Activated CD4-positive, alpha-beta T cell treated with anti-CD3 and anti-CD28 coated beads, Interleukin-2, Interleukin-4, amounts not matched to agents 100 ng/mL and 50 ng/mL, durations not matched to agents 16 hours and 8 hours (primary cell): Measurements from ENCODE around the gene NUDT14.
A peak's percentile ranks its signal among the peaks of the same experiment; 100 is the strongest.

Source experiments
- DNase-seq: peaks from one replicate; pipeline ENCODE4 v3.0.0-alpha.2; 2020; ENCODE audit warnings: low spot score

The NUDT14 gene

GRCh38 chr14:105180592-105181548, at the start of gene NUDT14:
NUDT14 (minus strand) TSS chr14:105181312; CDS start chr14:105181209, 103 bp downstream.
- peak; percentile 80 for DNase-seq

- DNase-seq: no peak
These were observed 48.1 kb upstream of the NUDT14 start for GRCh38 chr14:105229099-105229655.

GRCh38 chr14:105228562-105228961, 47.5 kb upstream of the NUDT14 start:
- no peak for DNase-seq

- DNase-seq: no peak
These were observed 46.2 kb upstream of the NUDT14 start for GRCh38 chr14:105227346-105227745.

GRCh38 chr14:105226198-105226597, 45.1 kb upstream of the NUDT14 start:
- DNase-seq: no peak

- DNase-seq: no peak
These were observed 43.9 kb upstream of the NUDT14 start for GRCh38 chr14:105224845-105225570.

GRCh38 chr14:105223770-105224544, 42.8 kb upstream of the NUDT14 start:
- DNase-seq: no peak

GRCh38 chr14:105223260-105223659, 42.1 kb upstream of the NUDT14 start:
- DNase-seq: no peak

GRCh38 chr14:105221598-105222178, 40.6 kb upstream of the NUDT14 start:
- no peak for DNase-seq

GRCh38 chr14:105220699-105221597, 39.8 kb upstream of the NUDT14 start:
- no peak for DNase-seq

- DNase-seq: no peak
These were observed 38.6 kb upstream of the NUDT14 start for GRCh38 chr14:105219753-105220152.

- no peak for DNase-seq
These were observed 38.0 kb upstream of the NUDT14 start for GRCh38 chr14:105219043-105219612.

- DNase-seq: no peak
These were observed 37.5 kb upstream of the NUDT14 start for GRCh38 chr14:105218611-105219010.

- no peak for DNase-seq
These were observed 36.7 kb upstream of the NUDT14 start for GRCh38 chr14:105217774-105218173.

GRCh38 chr14:105216490-105217247, 35.6 kb upstream of the NUDT14 start:
- DNase-seq: no peak

- no peak for DNase-seq
These were observed 34.5 kb upstream of the NUDT14 start for GRCh38 chr14:105215602-105216001.

- no peak for DNase-seq
These were observed 33.3 kb upstream of the NUDT14 start for GRCh38 chr14:105214324-105214915.

- no peak for DNase-seq
These were observed 32.2 kb upstream of the NUDT14 start for GRCh38 chr14:105213361-105213760.
